Measurements from ENCODE around the gene PHPT1.
A peak's percentile ranks its signal among the peaks of the same experiment; 100 is the strongest.
"Not testable (repeated sequence)": the region's sequence is repeated elsewhere in the genome, so short reads cannot be mapped to it uniquely, and the experiment has no call there.

Gene PHPT1

GRCh38 chr9:136828474-136829140, 20.6 kb upstream of the PHPT1 start:
- H3K27me3 ChIP-seq (ENCODE audit: low read depth) = no peaks in the 10 kb centered on the region
- no peaks in the 10 kb centered on the region for H3K9me3 ChIP-seq
- H3K4me3 ChIP-seq = no peak overlapping the region
- peaks cover 78% of the 10 kb centered on the region for H3K36me3 ChIP-seq (replicated peaks)
- in situ Hi-C loops (cut with MboI; ENCODE audit: low sequenced_read_pairs) = no loop called here
- DNase-seq (ENCODE audit: low spot score in 2 of 2) = no peak
- no peaks in the 10 kb centered on the region for H3K4me1 ChIP-seq

GRCh38 chr9:136829412-136829811, 19.8 kb upstream of the PHPT1 start:
- H3K36me3 ChIP-seq (replicated peaks) = peaks cover 77% of the 10 kb centered on the region

GRCh38 chr9:136829981-136830885, 19.0 kb upstream of the PHPT1 start:
- H3K27me3 ChIP-seq (ENCODE audit: low read depth) = no peaks in the 10 kb centered on the region
- H3K4me1 ChIP-seq = no peaks in the 10 kb centered on the region
- no peak overlapping the region for H3K4me3 ChIP-seq
- peaks cover 71% of the 10 kb centered on the region for H3K36me3 ChIP-seq (replicated peaks)
- no peaks in the 10 kb centered on the region for H3K9me3 ChIP-seq
- in situ Hi-C loops (cut with MboI; ENCODE audit: low sequenced_read_pairs) = no loop called here
- DNase-seq (ENCODE audit: low spot score in 2 of 2) = no peak

More at GRCh38 chr9:136829412-136829811, 19.8 kb upstream of the PHPT1 start:
- no peaks in the 10 kb centered on the region for H3K4me1 ChIP-seq
- H3K4me3 ChIP-seq = no peak overlapping the region
- no peaks in the 10 kb centered on the region for H3K27me3 ChIP-seq (ENCODE audit: low read depth)
- DNase-seq (ENCODE audit: low spot score in 2 of 2) = no peak
- in situ Hi-C loops (cut with MboI; ENCODE audit: low sequenced_read_pairs) = no loop called here
- H3K9me3 ChIP-seq = no peaks in the 10 kb centered on the region

DNA sequence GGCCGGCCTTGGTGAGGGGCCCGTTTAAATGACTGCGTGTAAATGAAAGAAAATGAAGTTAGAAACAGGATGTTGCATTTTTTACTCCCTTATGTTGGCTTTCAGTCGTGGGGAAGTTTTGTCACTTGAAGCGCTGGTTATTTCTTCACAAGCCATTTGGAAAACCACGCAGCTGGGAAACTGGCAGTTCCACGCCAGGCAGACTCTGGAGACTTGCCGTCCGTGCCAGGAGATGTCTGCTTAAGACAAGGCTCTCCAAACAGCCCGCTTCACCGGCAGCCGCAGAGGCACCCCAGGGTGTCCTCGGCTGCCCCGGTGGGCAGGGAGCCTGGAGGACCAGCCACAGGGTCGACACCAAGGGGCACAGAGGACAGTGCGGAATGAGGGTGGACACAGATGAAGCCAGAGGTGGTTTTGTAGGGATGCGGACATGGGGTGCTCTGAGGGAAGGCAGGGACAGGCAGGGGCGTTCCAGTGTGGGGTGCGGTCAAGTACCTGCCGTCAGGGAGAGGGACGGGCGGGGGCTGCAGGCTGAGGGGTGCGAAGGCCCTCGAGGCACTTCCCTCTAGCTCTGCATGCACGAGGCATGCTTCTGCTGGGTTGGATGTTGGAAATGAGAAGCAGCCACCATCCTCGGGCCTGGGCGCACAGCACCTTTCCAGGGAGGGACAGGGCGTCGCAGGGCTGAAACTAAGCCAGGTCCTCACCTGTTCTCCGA, 18.0 kb upstream of the PHPT1 start:
- Histone ChIP-seq H3K27me3 (ENCODE audit: low read depth) (no peaks in the 10 kb centered on the region), H3K36me3 (replicated peaks) (peaks cover 68% of the 10 kb centered on the region), H3K4me1 (no peaks in the 10 kb centered on the region), H3K9me3 (no peaks in the 10 kb centered on the region), H3K4me3 (no peak overlapping the region)
- DNase-seq (ENCODE audit: low spot score in 2 of 2) = no peak
- in situ Hi-C loops (cut with MboI; ENCODE audit: low sequenced_read_pairs) = no loop called here

- Histone ChIP-seq H3K27me3 (ENCODE audit: low read depth) (no peaks in the 10 kb centered on the region), H3K4me1 (no peaks in the 10 kb centered on the region), H3K9me3 (no peaks in the 10 kb centered on the region), H3K4me3 (no peak overlapping the region), H3K36me3 (replicated peaks) (peaks cover 70% of the 10 kb centered on the region)
- no peak for DNase-seq (ENCODE audit: low spot score in 2 of 2)
- in situ Hi-C loops (cut with MboI; ENCODE audit: low sequenced_read_pairs) = no loop called here
These were observed 17.5 kb upstream of the PHPT1 start for GRCh38 chr9:136831720-136832104.

DNA sequence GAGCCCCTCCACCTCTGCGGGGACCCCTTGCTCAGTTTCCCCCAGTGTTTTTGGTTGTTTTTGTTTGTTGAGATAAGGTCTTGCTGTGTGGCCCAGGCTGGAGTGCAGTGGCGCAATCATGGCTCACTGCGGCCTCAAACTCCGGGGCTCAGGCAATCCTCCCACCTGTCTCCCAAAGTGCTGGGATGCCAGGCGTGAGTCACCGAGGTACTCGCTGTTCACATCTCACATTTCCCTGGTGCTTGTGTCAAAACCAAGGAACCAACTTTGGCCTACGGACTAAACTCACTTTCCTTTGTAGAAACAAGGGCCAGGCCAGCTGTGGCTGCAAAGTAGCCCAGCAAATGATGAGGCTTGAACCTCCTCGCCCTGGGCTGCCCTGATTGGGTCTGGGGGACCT, 16.6 kb upstream of the PHPT1 start:
- peaks cover 67% of the 10 kb centered on the region for H3K36me3 ChIP-seq (replicated peaks)
- H3K9me3 ChIP-seq = no peaks in the 10 kb centered on the region
- in situ Hi-C loops (cut with MboI; ENCODE audit: low sequenced_read_pairs) = no loop called here

DNA sequence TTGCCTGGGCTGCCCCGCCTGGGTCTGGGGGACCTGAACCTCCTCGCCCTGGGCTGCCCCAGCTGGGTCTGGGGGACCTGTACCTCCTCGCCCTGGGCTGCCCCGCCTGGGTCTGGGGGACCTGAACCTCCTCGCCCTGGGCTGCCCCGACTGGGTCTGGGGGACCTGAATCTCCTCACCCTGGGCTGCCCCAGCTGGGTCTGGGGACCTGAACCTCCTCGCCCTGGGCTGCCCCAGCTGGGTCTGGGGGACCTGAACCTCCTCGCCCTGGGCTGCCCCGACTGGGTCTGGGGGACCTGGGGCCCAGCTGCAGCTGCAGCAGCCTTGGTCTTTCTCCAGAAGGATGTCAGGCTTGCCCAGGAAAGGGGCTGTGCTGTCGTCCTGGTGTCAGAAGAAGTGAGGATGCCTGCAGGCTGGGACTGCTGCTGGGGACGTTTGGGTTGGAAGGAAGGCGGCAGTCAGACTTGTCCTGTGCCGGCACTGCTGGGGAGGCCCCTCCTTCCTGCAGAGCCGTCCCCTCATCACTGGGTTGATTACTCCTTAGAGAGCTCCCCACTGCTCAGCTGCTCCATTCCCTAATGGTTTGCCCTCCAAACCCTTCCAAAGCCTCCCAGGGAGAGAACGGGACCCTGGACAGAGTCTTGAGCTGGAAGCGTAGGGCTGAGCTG, 15.7 kb upstream of the PHPT1 start:
- H3K9me3 ChIP-seq; in situ Hi-C loops (cut with MboI; ENCODE audit: low sequenced_read_pairs); H3K4me3 ChIP-seq; H3K27me3 ChIP-seq (ENCODE audit: low read depth); H3K4me1 ChIP-seq; DNase-seq (ENCODE audit: low spot score in 2 of 2): not testable (repeated sequence)
- peaks cover 57% of the 10 kb centered on the region for H3K36me3 ChIP-seq (replicated peaks)

More for the DNA sequence above, 16.6 kb upstream of the PHPT1 start:
- H3K4me1 ChIP-seq = no peaks in the 10 kb centered on the region
- no peak overlapping the region for H3K4me3 ChIP-seq
- H3K27me3 ChIP-seq (ENCODE audit: low read depth) = no peaks in the 10 kb centered on the region
- DNase-seq (ENCODE audit: low spot score in 2 of 2) = no peak

GRCh38 chr9:136835162-136835931, 13.9 kb upstream of the PHPT1 start:
- in situ Hi-C loops (cut with MboI; ENCODE audit: low sequenced_read_pairs) = no loop called here
- Histone ChIP-seq H3K27me3 (ENCODE audit: low read depth) (no peaks in the 10 kb centered on the region), H3K9me3 (no peaks in the 10 kb centered on the region), H3K4me3 (no peak overlapping the region), H3K4me1 (no peaks in the 10 kb centered on the region), H3K36me3 (replicated peaks) (peaks cover 50% of the 10 kb centered on the region)
- no peak for DNase-seq (ENCODE audit: low spot score in 2 of 2)

DNA sequence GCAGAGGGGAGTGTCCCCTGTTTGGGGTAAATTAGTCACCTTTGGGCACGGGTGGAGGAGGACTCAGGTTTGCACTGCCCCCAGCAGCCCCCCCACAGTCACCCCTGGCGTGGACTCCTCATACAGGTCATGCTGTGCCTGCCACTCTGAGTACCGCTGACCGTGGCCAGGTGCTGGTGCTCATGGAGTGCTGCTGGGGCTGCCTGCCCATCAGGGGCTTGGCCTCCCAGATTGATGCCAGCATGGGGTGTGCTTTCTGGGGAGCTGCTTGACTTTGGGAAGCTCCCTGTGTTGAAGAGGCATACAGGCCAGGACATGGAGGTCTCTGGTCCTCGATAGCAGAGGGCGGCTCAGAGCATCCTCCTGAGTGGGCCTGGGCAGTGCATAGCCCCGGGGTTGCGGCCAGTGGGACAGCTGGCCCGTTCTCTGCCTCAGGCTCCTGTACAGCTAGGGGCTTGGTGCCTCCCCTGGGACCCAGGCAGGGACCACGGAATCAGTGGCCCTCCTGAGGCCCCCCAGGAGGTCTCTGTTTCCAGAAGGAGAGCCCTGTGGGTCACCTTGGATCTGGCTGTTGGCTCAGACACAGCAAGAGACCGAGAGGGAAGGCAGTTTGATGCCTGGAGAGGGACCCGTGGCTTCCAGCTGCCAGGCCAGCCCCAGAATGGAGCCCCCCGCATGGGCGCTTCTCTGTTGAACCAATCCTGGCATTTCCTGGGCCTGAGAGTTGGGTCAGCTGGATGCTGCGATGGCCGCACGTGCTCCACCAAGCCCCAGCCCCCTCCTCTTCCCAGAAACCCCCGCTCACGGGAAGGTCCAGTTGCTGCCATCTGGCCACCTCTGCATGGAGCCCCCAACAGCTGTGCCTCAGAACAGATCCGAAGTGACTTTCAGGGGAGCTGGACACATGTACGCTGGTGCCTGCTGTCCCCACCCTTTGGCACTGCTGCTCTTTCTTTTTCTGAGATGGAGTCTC, 13.0 kb upstream of the PHPT1 start:
- Histone ChIP-seq H3K9me3 (no peaks in the 10 kb centered on the region), H3K4me1 (no peaks in the 10 kb centered on the region), H3K27me3 (ENCODE audit: low read depth) (no peaks in the 10 kb centered on the region), H3K36me3 (replicated peaks) (peaks cover 42% of the 10 kb centered on the region), H3K4me3 (no peak overlapping the region)
- peak in 1 of 2 experiments; percentile 14 for DNase-seq (ENCODE audit: low spot score in 2 of 2)
- in situ Hi-C loops (cut with MboI; ENCODE audit: low sequenced_read_pairs) = no loop called here

DNA sequence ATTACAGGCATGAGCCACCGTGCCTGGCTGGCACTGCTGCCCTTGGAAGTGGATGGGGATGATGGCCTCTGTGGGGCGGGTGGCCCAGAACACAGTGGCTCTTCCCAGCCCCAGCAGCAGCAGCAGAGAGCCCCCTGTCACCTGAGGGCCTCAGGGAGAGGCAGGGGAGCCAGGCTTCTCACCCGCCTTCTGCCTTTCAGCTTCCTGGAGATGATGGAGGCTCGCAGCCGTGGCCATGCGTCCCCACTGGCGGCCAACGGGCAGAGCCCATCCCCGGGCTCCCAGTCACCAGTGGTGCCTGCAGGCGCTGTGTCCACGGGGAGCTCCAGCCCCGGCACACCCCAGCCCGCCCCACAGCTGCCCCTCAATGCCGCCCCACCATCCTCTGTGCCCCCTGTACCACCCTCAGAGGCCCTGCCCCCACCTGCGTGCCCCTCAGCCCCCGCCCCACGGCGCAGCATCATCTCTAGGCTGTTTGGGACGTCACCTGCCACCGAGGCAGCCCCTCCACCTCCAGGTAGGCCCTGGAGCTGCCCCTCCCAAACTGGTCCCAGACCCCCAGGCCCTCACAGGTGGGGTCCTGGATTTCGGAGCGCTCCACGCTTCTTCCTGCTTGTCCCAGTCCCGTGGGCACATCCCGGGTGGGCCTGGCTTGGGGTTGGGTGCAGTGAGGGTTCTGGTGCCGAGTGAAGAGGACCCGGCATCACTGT, 11.9 kb upstream of the PHPT1 start:
- Histone ChIP-seq H3K9me3 (no peaks in the 10 kb centered on the region), H3K4me1 (peaks cover under 1% of the 10 kb centered on the region; the same call in 1 of the 2 replicates), H3K4me3 (no peak overlapping the region), H3K36me3 (replicated peaks) (peaks cover 31% of the 10 kb centered on the region), H3K27me3 (ENCODE audit: low read depth) (no peaks in the 10 kb centered on the region)
- peak in 1 of 2 experiments; percentile 8 for DNase-seq (ENCODE audit: low spot score in 2 of 2)
- in situ Hi-C loops (cut with MboI; ENCODE audit: low sequenced_read_pairs) = no loop called here

DNA sequence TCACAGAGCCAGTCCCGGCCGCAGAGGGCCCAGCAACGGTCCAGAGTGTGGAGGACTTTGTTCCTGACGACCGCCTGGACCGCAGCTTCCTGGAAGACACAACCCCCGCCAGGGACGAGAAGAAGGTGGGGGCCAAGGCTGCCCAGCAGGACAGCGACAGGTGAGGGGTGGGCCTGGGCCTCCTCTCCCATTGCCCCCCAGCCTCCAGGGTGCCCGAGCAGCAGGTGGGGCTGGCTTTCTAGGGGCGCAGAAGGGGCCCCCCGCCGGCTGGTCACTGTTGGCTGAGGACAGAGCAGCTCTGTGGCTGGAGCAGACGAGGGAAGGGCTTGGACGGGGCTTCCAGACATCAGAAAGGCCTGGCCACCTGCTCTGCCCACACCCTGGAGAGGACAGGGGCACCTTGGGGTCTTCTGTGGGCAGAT, 11.3 kb upstream of the PHPT1 start:
- H3K4me1 ChIP-seq; H3K27me3 ChIP-seq (ENCODE audit: low read depth); in situ Hi-C loops (cut with MboI; ENCODE audit: low sequenced_read_pairs); H3K9me3 ChIP-seq; H3K4me3 ChIP-seq; DNase-seq (ENCODE audit: low spot score in 2 of 2): not testable (repeated sequence)
- peaks cover 29% of the 10 kb centered on the region for H3K36me3 ChIP-seq (replicated peaks)

All from HAP-1 (cell line).